Spleen (tissue), 11 donors: Measurements from ENCODE around the gene VPS26B. TPM values are rescaled to one million over a fixed set of nuclear protein-coding genes. Genes with fewer than 3 reads are reported as not detected.

Experiments used
- DNase-seq: peaks from one replicate; pipeline ENCODE4 v3.0.0-alpha.2; 2020
- H3K27ac ChIP-seq, 8 donors: fragments of 200-600 bp; sonication (generic) in 7 of 8; 1 replicate in 4 of 8; 2 replicates in 4 of 8; pipeline versions ENCODE4 v1.5.0 to v1.8.0; 2016 to 2021; ENCODE audit warnings: inconsistent platforms in 4 of 8, mild to moderate bottlenecking in 4 of 8, moderate library complexity in 1 of 8
- H3K27me3 ChIP-seq, 7 donors: fragments of 200-600 bp; sonication (generic) in 6 of 7; replicated peaks in 1 of 7; 1 replicate in 4 of 7; 2 replicates in 3 of 7; pipeline versions ENCODE4 v1.5.0 to v1.8.0; 2016 to 2021; ENCODE audit warnings: inconsistent platforms in 3 of 7, mild to moderate bottlenecking in 1 of 7
- H3K36me3 ChIP-seq, 6 donors: fragments of 200-600 bp; sonication (generic) in 5 of 6; 1 replicate in 4 of 6; 2 replicates in 2 of 6; pipeline versions ENCODE4 v1.5.0 to v1.8.0; 2016 to 2021; ENCODE audit warnings: inconsistent platforms in 2 of 6
- H3K4me1 ChIP-seq, 6 donors: fragments of 200-600 bp; sonication (generic) in 5 of 6; 1 replicate in 3 of 6; 2 replicates in 3 of 6; pipeline versions ENCODE4 v1.5.0 to v1.8.0; 2016 to 2021; ENCODE audit warnings: inconsistent platforms in 3 of 6
- H3K4me3 ChIP-seq, 8 donors: fragments of 200-600 bp; sonication (generic) in 7 of 8; 1 replicate in 4 of 8; 2 replicates in 4 of 8; pipeline versions ENCODE4 v1.5.0 to v1.8.0; 2016 to 2021; ENCODE audit warnings: inconsistent platforms in 4 of 8, mild to moderate bottlenecking in 4 of 8, moderate library complexity in 2 of 8
- H3K9me3 ChIP-seq, 8 donors: fragments of 200-600 bp; sonication (generic) in 7 of 8; 1 replicate in 4 of 8; 2 replicates in 4 of 8; pipeline versions ENCODE4 v1.5.0 to v1.8.0; 2016 to 2021; ENCODE audit warnings: inconsistent platforms in 4 of 8
- CTCF ChIP-seq, 11 experiments: fragments of 200-600 bp in 7 of 11; fragments of 450-650 bp in 4 of 11; sonication (generic) in 4 of 11; IDR thresholded peaks in 8 of 11; conservative IDR thresholded peaks in 3 of 11; 1 replicate in 7 of 11; 2 replicates in 4 of 11; pipeline versions ENCODE4 v1.4.0 to v1.8.0; 2016 to 2021; ENCODE audit warnings: antibody characterized with exemption in 11 of 11, inconsistent platforms in 4 of 11, mild to moderate bottlenecking in 1 of 11
- POLR2A ChIP-seq, 3 donors: fragments of 450-650 bp; IDR thresholded peaks; one replicate each; pipeline ENCODE4 v1.5.1; 2017; ENCODE audit warnings: antibody characterized with exemption in 3 of 3, mild to moderate bottlenecking in 1 of 3
- POLR2AphosphoS5 ChIP-seq, 3 donors: sonication (generic); formaldehyde crosslinking; IDR thresholded peaks; one replicate each; pipeline ENCODE4 v1.5.1; 2017; ENCODE audit warnings: antibody characterized with exemption in 3 of 3
- whole genome bisulfite sequencing, 5 donors: extraction: QIAGEN DNeasy Blood & Tissue Kit in 3 of 5; methylation state at CpG; one replicate each; pipeline versions ENCODE4 v1.1.5 to v1.1.7; 2013 to 2018; 5-methylcytosine and 5-hydroxymethylcytosine counted together
- intact Hi-C: fragments of 100-400 bp; cut with DNase I; formaldehyde crosslinking; loops from one replicate; pipeline ENCODE4 v1.15.0; 2023; ENCODE audit warnings: low total_unique reads
- polyA plus RNA-seq, 3 donors: library from polyadenylated mRNA; stranded (reverse); fragments of 200-250 nt; gene quantifications; one replicate each; pipeline ENCODE4 v1.2.1, GENCODE V29; 2013
- total RNA-seq, 7 donors: library from RNA; depleted of rRNA in 3 of 7; stranded (reverse); fragments of >200 nt in 3 of 7; fragmentation: NEBNext Ultra II Directional in 4 of 7; extraction: Animal tissue kit (Norgen Biotek cat#: 25700) in 4 of 7; gene quantifications; one replicate each; pipeline versions ENCODE4 v1.1.0 to v1.2.1, GENCODE V29; 2016 to 2021
- donor health status: healthy with polysubstance abuse.
- donor health status: DM: no; HTN: no; CAD: no; lungs with moderate emphysema.
- donor health status: DM: no; HTN: no; CAD: no.
- donor health status: Bipolar disorder and iron deficiency.
- donor health status: healthy.
- donor health status: DM: no; HTN: no; CAD: no.
- donor health status: DM: yes; HTN: yes; CAD: no.

VPS26B gene
- total and polyA plus RNA-seq, 10 donors, result 9.7 to 48.9 (median 38.9) TPM

GRCh38 chr11:134229126-134229790 lies 4.8 kb downstream of the VPS26B start:
- TF ChIP-seq CTCF (IDR thresholded peaks at IDR 0.05 in 8 of 11, conservative IDR thresholded peaks at IDR 0.05 in 3 of 11), result no peak
- no peak for TF ChIP-seq POLR2A (IDR thresholded peaks at IDR 0.05)
- TF ChIP-seq POLR2AphosphoS5 (IDR thresholded peaks at IDR 0.05), result no peak
- Histone ChIP-seq H3K4me1 (peaks cover 43 to 84% (median 75%) of the 10 kb centered on the region in 6 donors), H3K36me3 (peaks cover 0 to 1% (median 0%) of the 10 kb centered on the region in 6 donors), H3K27ac (peak overlapping the region in 2 of 8 donors; percentile 16 to 61), H3K9me3 (no peaks in the 10 kb centered on the region), H3K4me3 (no peak overlapping the region), H3K27me3 (peaks cover 0 to 11% (median 0%) of the 10 kb centered on the region in 7 donors)
- DNase-seq, result no peak
- WGBS, 5 donors, result 66 to 80% (median 78%) methylated on average over 6 of the region's 6 CpGs
- intact Hi-C loops, result no loop called here

GRCh38 chr11:134230339-134230738 lies 5.9 kb downstream of the VPS26B start:
- no peak for DNase-seq
- no peaks in the 10 kb centered on the region for H3K9me3 ChIP-seq
- WGBS, 5 donors, result 36 to 56% (median 44%) methylated on average over 4 of the region's 4 CpGs
- H3K27me3 ChIP-seq, result peaks cover 0 to 9% (median 0%) of the 10 kb centered on the region in 7 donors
- intact Hi-C loops, result no loop called here
- H3K4me1 ChIP-seq, result peaks cover 42 to 83% (median 73%) of the 10 kb centered on the region in 6 donors
- peaks cover 0 to 12% (median 0%) of the 10 kb centered on the region in 6 donors for H3K36me3 ChIP-seq
- no peak for TF ChIP-seq CTCF (IDR thresholded peaks at IDR 0.05 in 8 of 11, conservative IDR thresholded peaks at IDR 0.05 in 3 of 11)
- TF ChIP-seq POLR2A (IDR thresholded peaks at IDR 0.05), result no peak
- no peak for TF ChIP-seq POLR2AphosphoS5 (IDR thresholded peaks at IDR 0.05)
- H3K27ac ChIP-seq, result peak overlapping the region in 2 of 8 donors; percentile 16 to 61
- no peak overlapping the region for H3K4me3 ChIP-seq

GRCh38 chr11:134231958-134232659 lies 7.6 kb downstream of the VPS26B start:
- no peaks in the 10 kb centered on the region for H3K9me3 ChIP-seq
- TF ChIP-seq CTCF (IDR thresholded peaks at IDR 0.05 in 8 of 11, conservative IDR thresholded peaks at IDR 0.05 in 3 of 11) (no peak), POLR2A (IDR thresholded peaks at IDR 0.05) (no peak), POLR2AphosphoS5 (IDR thresholded peaks at IDR 0.05) (no peak)
- peaks cover 28 to 70% (median 56%) of the 10 kb centered on the region in 6 donors for H3K4me1 ChIP-seq
- H3K27ac ChIP-seq, result peak overlapping the region in 7 of 8 donors; percentile 12 to 77 (median 57)
- H3K4me3 ChIP-seq, result no peak overlapping the region
- no peak for DNase-seq
- WGBS, 5 donors, result 40 to 60% (median 46%) methylated on average over 10 of the region's 10 CpGs
- intact Hi-C loops, result no loop called here
- H3K27me3 ChIP-seq, result no peaks in the 10 kb centered on the region
- peaks cover 0 to 26% (median 5%) of the 10 kb centered on the region in 6 donors for H3K36me3 ChIP-seq

- Histone ChIP-seq H3K27ac (no peak overlapping the region), H3K9me3 (no peaks in the 10 kb centered on the region), H3K4me3 (no peak overlapping the region), H3K27me3 (no peaks in the 10 kb centered on the region), H3K4me1 (peaks cover 24 to 53% (median 40%) of the 10 kb centered on the region in 6 donors), H3K36me3 (peaks cover 0 to 43% (median 6%) of the 10 kb centered on the region in 6 donors)
- TF ChIP-seq POLR2AphosphoS5 (IDR thresholded peaks at IDR 0.05) (no peak), CTCF (IDR thresholded peaks at IDR 0.05 in 8 of 11, conservative IDR thresholded peaks at IDR 0.05 in 3 of 11) (no peak), POLR2A (IDR thresholded peaks at IDR 0.05) (no peak)
- no peak for DNase-seq
- 75 to 91% (median 83%) methylated on average over 4 of the region's 4 CpGs for WGBS, 5 donors
- intact Hi-C loops, result no loop called here
Observed at GRCh38 chr11:134233729-134234179, 9.3 kb downstream of the VPS26B start.
